Sigmoid colon (tissue), 4 donors: ENCODE results near the gene PARVG.

Source experiments
- CTCF ChIP-seq, 4 experiments: fragments of 450-650 bp in 3 of 4; fragments of 200-600 bp in 1 of 4; IDR thresholded peaks; one replicate each; pipeline ENCODE4 v1.5.1; 2016 to 2019; ENCODE audit warnings: antibody characterized with exemption in 4 of 4, mild to moderate bottlenecking in 3 of 4, moderate library complexity in 2 of 4
- POLR2A ChIP-seq, 2 donors: fragments of 450-650 bp; IDR thresholded peaks; one replicate each; pipeline ENCODE4 v1.6.1; 2016; ENCODE audit warnings: antibody characterized with exemption in 2 of 2, mild to moderate bottlenecking in 2 of 2, moderate library complexity in 2 of 2
- POLR2AphosphoS5 ChIP-seq, 4 donors: sonication (generic); formaldehyde crosslinking; IDR thresholded peaks; one replicate each; pipeline ENCODE4 v1.6.1; 2017; ENCODE audit warnings: antibody characterized with exemption in 4 of 4

- TF ChIP-seq CTCF (IDR thresholded peaks at IDR 0.05), result no peak
- TF ChIP-seq POLR2AphosphoS5 (IDR thresholded peaks at IDR 0.05), result no peak
- no peak for TF ChIP-seq POLR2A (IDR thresholded peaks at IDR 0.05)
Measured at GRCh38 chr22:44159811-44160210, 20.9 kb upstream of the PARVG start.
